GM23248 (cell line): ENCODE data around the gene KNDC1. TPM values are rescaled to one million over a fixed set of nuclear protein-coding genes. Genes with fewer than 3 reads are reported as not detected.

ENCODE experiments used
- DNase-seq: peaks from one replicate; pipeline ENCODE4 v3.0.0-alpha.2; 2015
- H2AFZ ChIP-seq: fragments of 200-600 bp; sonication (generic); 2 replicates; pipeline ENCODE4 v1.6.1; 2016; ENCODE audit warnings: antibody characterized with exemption
- H3F3A ChIP-seq: fragments of 200-600 bp; sonication (generic); 2 replicates; pipeline ENCODE4 v1.6.1; 2016; ENCODE audit warnings: mild to moderate bottlenecking, antibody characterized with exemption, mixed run types; ENCODE audit not compliant: insufficient read depth
- H3K27ac ChIP-seq: fragments of 200-600 bp; sonication (generic); 2 replicates; pipeline ENCODE4 v1.5.1; 2016; ENCODE audit warnings: mild to moderate bottlenecking
- H3K27me3 ChIP-seq: fragments of 200-600 bp; sonication (generic); replicated peaks from 2 replicates; pipeline ENCODE4 v1.6.1; 2016; ENCODE audit warnings: mild to moderate bottlenecking; ENCODE audit not compliant: insufficient read depth
- H3K36me3 ChIP-seq: fragments of 200-600 bp; sonication (generic); 2 replicates; pipeline ENCODE4 v1.6.1; 2016; ENCODE audit warnings: low read depth, mild to moderate bottlenecking
- H3K4me1 ChIP-seq: fragments of 200-600 bp; sonication (generic); 2 replicates; pipeline ENCODE4 v1.6.1; 2016; ENCODE audit warnings: mild to moderate bottlenecking; ENCODE audit not compliant: insufficient read depth
- H3K4me2 ChIP-seq: fragments of 200-600 bp; sonication (generic); one replicate; pipeline ENCODE4 v1.6.1; 2016; ENCODE audit warnings: mild to moderate bottlenecking; ENCODE audit not compliant: unreplicated experiment
- H3K4me3 ChIP-seq: fragments of 200-600 bp; sonication (generic); 2 replicates; pipeline ENCODE4 v1.5.1; 2016; ENCODE audit warnings: mild to moderate bottlenecking
- H3K79me2 ChIP-seq: fragments of 200-600 bp; sonication (generic); 2 replicates; pipeline ENCODE4 v1.6.1; 2016; ENCODE audit warnings: mild to moderate bottlenecking; ENCODE audit not compliant: insufficient read depth
- H3K9ac ChIP-seq: fragments of 200-600 bp; sonication (generic); 2 replicates; pipeline ENCODE4 v1.6.1; 2016; ENCODE audit warnings: mild to moderate bottlenecking
- H3K9me2 ChIP-seq: fragments of 200-600 bp; sonication (generic); 2 replicates; pipeline ENCODE4 v1.6.1; 2016; ENCODE audit warnings: mixed run types, mild to moderate bottlenecking, moderate library complexity; ENCODE audit not compliant: insufficient read depth
- H3K9me3 ChIP-seq: fragments of 200-600 bp; sonication (generic); one replicate; pipeline ENCODE4 v1.6.1; 2017; ENCODE audit warnings: low read depth
- H4K20me1 ChIP-seq: fragments of 200-600 bp; sonication (generic); 2 replicates; pipeline ENCODE4 v1.6.0; 2016; ENCODE audit not compliant: insufficient read depth
- EZH2 ChIP-seq: fragments of 200-600 bp; sonication (generic); IDR thresholded peaks from 2 replicates; pipeline ENCODE4 v1.6.1; 2018; ENCODE audit warnings: antibody characterized with exemption, mild to moderate bottlenecking; ENCODE audit not compliant: insufficient read depth, poor library complexity, severe bottlenecking
- EZH2phosphoT487 ChIP-seq: fragments of 200-600 bp; sonication (generic); IDR thresholded peaks from 2 replicates; pipeline ENCODE4 v1.6.1; 2018; ENCODE audit warnings: antibody characterized with exemption, moderate library complexity, mild to moderate bottlenecking, low read depth; ENCODE audit not compliant: insufficient read depth
- WGBS, 2 experiments: methylation state at CpG; one replicate each; pipeline ENCODE4 v1.1.6; 2015 to 2017; ENCODE audit warnings: low lambda C conversion rate in 2 of 2, low coverage in 1 of 2; ENCODE audit errors: missing lambda C conversion rate in 2 of 2; 5-methylcytosine and 5-hydroxymethylcytosine counted together
- in situ Hi-C: fragments of 300-500 bp; cut with MboI; formaldehyde crosslinking; loops from 2 replicates; pipeline ENCODE4 v1.15.0; 2020
- polyA plus RNA-seq: library from polyadenylated mRNA; unstranded; fragments of >200 nt; fragmentation: Nextera tagmentation; extraction: Ambion mirVana; gene quantifications from 2 replicates; pipeline ENCODE4 v1.2.1, GENCODE V29; 2016
- total RNA-seq: library from RNA; depleted of rRNA; stranded (reverse); fragments of >200 nt; shearing (Covaris generic); gene quantifications from 2 replicates; pipeline ENCODE4 v1.2.3, GENCODE V29; 2014

KNDC1 gene
- total and polyA plus RNA-seq, 2 experiments from 2014 or later = 0.44 to 0.54 TPM

DNA sequence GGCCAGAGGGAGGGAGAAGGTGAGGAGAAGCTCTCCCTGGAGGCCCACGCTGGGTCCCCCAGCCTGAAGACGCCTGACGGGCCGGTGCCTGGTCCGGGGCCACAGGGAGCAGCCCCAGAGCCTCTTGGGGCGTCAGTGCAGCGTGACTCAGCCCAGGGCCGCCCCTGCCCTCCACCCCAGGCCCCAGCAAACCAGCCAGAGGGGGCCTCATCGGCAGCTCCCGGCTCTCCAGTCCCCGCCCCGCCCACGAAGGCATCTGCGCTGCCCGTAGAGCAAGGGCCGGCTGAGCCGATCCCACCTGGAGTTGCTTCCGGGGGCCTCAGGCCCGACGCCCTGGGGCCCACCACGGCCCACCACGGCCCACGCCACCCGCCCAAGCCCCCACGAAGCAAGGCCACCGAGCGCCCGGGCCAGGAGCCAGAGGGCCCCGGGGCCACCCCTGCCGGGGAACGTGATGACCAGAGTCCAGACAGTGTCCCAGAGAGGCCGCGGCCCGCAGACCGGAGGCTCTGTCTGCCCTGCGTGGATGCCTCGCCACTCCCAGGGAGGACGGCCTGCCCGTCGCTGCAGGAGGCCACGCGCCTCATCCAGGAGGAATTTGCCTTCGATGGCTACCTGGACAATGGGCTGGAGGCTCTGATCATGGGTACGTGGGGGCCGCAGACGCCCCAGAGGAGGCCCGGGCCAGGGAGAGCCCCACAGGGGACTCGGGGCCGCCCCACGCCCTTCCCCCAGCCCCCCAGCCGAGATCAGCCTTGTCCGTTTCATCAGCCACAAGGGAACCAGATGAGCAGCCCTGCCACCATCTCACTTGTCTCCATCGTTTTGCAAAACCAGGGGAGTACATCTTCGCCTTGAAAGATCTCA, 38.8 kb downstream of the KNDC1 start:
- Histone ChIP-seq H3F3A (no peaks in the 10 kb centered on the region), H3K9ac (no peak overlapping the region), H3K27me3 (no peaks in the 10 kb centered on the region), H4K20me1 (no peaks in the 10 kb centered on the region), H3K9me2 (no peaks in the 10 kb centered on the region), H3K4me2 (no peak overlapping the region), H3K9me3 (no peaks in the 10 kb centered on the region), H3K4me1 (no peaks in the 10 kb centered on the region), H3K79me2 (no peaks in the 10 kb centered on the region), H3K36me3 (no peaks in the 10 kb centered on the region), H2AFZ (no peak overlapping the region), H3K4me3 (no peak overlapping the region), H3K27ac (no peak overlapping the region)
- in situ Hi-C loops = no loop called here
- DNase-seq = no peak
- TF ChIP-seq EZH2phosphoT487 = no peak
- no peak for TF ChIP-seq EZH2
- 69 to 76% methylated on average over 41 to 54 of the region's 54 CpGs for WGBS, 2 experiments

DNA sequence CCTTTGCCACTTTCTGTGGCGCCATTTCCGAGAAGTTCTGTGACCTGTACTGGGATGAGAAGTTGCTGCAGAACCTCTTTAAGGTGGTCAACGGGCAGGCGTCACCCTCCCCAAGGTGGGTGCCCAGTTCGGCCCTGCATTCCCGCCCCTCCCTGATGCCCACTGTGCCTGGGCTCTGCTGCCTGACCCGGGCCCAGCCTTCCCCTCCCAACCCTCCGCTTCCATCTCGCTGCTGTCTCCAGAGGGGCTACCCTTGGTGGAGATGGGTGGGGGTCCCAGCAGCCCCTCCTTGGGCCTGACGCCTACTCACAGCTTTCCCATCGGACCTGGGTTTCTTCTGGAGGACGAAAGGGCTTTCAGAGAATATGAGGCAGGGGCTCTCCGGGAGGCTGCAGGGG, 39.5 kb downstream of the KNDC1 start:
- Histone ChIP-seq H4K20me1 (no peaks in the 10 kb centered on the region), H2AFZ (no peak overlapping the region), H3K9me3 (no peaks in the 10 kb centered on the region), H3F3A (no peaks in the 10 kb centered on the region), H3K9me2 (no peaks in the 10 kb centered on the region), H3K4me3 (no peak overlapping the region), H3K4me1 (no peaks in the 10 kb centered on the region), H3K27ac (no peak overlapping the region), H3K27me3 (no peaks in the 10 kb centered on the region), H3K9ac (no peak overlapping the region), H3K79me2 (no peaks in the 10 kb centered on the region), H3K4me2 (no peak overlapping the region), H3K36me3 (no peaks in the 10 kb centered on the region)
- in situ Hi-C loops = no loop called here
- WGBS, 2 experiments = 53 to 61% methylated on average over 12 to 13 of the region's 13 CpGs
- no peak for DNase-seq
- TF ChIP-seq EZH2phosphoT487 (no peak), EZH2 (no peak)

DNA sequence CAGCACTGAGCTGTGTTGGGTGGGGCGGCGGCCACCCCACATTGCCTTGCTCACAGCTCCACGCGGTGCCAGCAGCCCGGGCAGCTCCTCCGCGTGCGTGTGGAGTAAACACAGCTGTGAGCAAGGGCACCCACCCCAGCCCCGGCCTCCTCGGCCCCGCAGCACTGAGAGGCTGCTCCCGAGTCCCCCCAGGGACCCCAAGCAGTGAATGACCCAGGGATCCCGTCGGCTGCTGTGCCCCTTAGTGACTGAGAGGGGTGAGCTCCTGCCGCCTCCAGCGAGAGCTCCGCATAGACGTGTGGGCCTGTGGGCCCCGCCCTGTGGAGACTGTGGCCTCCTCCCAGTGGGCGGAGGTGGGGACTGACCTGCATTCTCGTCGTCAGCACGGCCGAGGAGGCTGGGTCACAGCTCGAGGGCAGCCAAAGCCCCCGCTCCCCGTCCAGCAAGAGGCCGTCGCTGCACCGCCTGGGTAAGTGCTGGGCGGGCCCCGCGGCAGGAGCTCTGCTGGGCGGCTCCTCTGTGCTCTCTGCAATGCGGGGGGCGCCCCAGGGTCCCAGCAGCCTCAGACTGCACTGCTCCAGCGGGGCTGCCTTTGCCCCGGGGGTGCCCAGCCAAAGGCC, 40.1 kb downstream of the KNDC1 start:
- H3K4me1 ChIP-seq = no peaks in the 10 kb centered on the region
- no peak for DNase-seq
- H3K79me2 ChIP-seq = no peaks in the 10 kb centered on the region
- whole genome bisulfite sequencing, 2 experiments = 34 to 40% methylated on average over 27 to 34 of the region's 38 CpGs
- H3K36me3 ChIP-seq = no peaks in the 10 kb centered on the region
- H3F3A ChIP-seq = no peaks in the 10 kb centered on the region
- H3K4me3 ChIP-seq = no peak overlapping the region
- no peak overlapping the region for H2AFZ ChIP-seq
- no peaks in the 10 kb centered on the region for H3K27me3 ChIP-seq
- no peaks in the 10 kb centered on the region for H3K9me2 ChIP-seq
- no peak overlapping the region for H3K27ac ChIP-seq
- TF ChIP-seq EZH2phosphoT487 (no peak), EZH2 (no peak)
- no peaks in the 10 kb centered on the region for H3K9me3 ChIP-seq
- no peaks in the 10 kb centered on the region for H4K20me1 ChIP-seq
- H3K4me2 ChIP-seq = no peak overlapping the region
- no peak overlapping the region for H3K9ac ChIP-seq
- in situ Hi-C loops = no loop called here

DNA sequence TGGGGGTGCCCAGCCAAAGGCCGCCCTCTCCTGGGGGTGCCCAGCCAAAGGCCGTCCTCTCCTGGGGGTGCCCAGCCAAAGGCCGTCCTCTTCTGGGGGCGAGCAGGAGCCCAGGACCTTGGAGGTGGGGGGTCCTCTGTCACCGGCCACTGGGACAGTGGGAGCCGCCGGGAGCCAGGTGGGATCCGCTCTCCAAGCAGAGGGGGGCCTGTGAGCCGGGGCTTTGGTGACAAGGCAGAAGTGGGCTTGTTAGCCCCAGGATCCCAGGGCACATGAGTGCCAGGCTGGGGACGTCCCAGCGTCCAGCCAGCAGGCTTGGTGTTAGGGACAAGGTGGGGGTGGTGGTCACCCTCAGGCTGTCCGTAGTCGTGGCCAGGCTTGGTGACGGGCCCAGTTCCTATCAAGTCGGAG, 40.6 kb downstream of the KNDC1 start:
- no peaks in the 10 kb centered on the region for H4K20me1 ChIP-seq
- H3K27me3 ChIP-seq = no peaks in the 10 kb centered on the region
- no peak overlapping the region for H3K4me2 ChIP-seq
- no peak overlapping the region for H3K9ac ChIP-seq
- 73 to 75% methylated on average over 14 to 15 of the region's 15 CpGs for WGBS, 2 experiments
- no peak overlapping the region for H3K27ac ChIP-seq
- H3K9me3 ChIP-seq = no peaks in the 10 kb centered on the region
- TF ChIP-seq EZH2phosphoT487 = no peak
- TF ChIP-seq EZH2 = no peak
- no peaks in the 10 kb centered on the region for H3K79me2 ChIP-seq
- H3K36me3 ChIP-seq = no peaks in the 10 kb centered on the region
- no peak for DNase-seq
- H3K9me2 ChIP-seq = no peaks in the 10 kb centered on the region
- no peaks in the 10 kb centered on the region for H3F3A ChIP-seq
- no peak overlapping the region for H3K4me3 ChIP-seq
- no peak overlapping the region for H2AFZ ChIP-seq
- no peaks in the 10 kb centered on the region for H3K4me1 ChIP-seq
- in situ Hi-C loops = no loop called here
